ENCODE data around the gene MAP3K6.

The MAP3K6 gene

DNA sequence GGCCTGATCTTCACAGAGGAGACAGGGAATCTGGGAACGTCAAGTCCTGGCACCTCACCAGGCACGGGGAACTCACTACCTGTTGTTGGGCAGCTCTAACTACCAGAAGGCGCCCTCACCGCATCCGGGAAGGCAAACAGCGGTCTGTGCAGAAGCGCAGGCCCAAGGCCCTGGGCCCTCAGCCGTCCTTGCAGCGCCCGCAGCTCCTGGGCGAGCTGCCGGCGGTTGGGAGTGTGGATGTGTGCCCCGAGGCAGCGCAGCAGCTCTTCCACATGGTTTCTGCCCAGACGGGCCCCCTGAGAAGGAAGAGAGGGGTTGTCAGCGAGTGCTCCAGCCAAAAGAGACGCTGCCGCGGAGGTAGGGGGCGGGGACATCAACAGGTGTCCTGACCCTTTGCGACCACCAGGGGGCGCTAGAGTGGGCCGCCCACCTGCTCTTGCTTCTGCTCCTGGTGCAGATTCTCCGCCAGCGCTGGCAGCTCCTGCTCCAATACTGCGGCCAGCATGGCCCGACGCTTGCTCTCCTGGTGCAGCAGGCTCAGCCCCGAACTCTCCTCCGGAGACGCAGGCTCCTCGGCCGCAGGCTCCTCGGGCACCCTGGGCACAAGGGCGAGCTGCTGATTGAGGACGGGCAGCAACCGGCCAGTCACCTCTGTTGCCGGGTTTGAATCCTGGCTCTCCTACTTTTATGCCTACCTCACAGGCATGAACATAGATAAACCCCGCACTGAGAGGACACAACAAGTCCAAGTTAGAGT is 9.3 kb downstream of the MAP3K6 start:
- TF ChIP-seq, protein P1, sequence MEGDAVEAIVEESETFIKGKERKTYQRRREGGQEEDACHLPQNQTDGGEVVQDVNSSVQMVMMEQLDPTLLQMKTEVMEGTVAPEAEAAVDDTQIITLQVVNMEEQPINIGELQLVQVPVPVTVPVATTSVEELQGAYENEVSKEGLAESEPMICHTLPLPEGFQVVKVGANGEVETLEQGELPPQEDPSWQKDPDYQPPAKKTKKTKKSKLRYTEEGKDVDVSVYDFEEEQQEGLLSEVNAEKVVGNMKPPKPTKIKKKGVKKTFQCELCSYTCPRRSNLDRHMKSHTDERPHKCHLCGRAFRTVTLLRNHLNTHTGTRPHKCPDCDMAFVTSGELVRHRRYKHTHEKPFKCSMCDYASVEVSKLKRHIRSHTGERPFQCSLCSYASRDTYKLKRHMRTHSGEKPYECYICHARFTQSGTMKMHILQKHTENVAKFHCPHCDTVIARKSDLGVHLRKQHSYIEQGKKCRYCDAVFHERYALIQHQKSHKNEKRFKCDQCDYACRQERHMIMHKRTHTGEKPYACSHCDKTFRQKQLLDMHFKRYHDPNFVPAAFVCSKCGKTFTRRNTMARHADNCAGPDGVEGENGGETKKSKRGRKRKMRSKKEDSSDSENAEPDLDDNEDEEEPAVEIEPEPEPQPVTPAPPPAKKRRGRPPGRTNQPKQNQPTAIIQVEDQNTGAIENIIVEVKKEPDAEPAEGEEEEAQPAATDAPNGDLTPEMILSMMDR (IDR thresholded peaks at IDR 0.05; ENCODE audit: low read depth, low read length), result peak; percentile 68
- no peak overlapping the region for H3K4me3 ChIP-seq (ENCODE audit: low read depth, low read length)

DNA sequence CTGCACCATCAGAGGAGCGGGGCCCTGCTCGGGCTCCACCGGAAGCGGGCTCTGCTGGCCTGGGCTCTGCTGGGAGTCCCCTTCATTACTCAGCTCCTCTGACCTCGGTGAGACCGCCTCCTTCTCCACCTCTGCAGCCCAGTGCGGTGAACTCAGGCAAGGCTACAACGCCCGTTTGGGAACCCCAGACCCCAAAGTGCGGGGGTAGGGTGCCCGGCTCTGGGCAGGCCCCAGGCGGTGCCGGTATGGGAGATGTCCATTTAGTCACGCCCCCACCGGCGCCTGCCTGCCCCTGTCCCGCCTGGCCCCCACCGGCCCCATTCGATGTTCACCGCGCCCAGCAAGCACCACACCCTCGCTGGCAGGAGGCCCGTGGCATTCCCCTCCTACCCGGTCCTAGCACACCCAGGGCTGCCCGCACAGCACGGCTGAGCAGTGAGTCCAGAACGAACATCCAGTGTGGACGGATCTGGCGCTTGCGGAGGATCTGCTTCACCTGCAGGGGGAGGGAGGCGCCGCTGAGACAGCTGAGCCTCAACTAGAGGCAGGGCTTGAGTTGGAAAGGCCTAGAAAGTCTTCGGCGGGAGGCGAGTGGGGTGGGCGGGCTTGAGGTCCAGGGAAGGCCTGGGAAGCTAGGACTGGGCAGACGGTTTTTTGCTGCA is 10.0 kb downstream of the MAP3K6 start:
- TF ChIP-seq, protein P1 (IDR thresholded peaks at IDR 0.05; ENCODE audit: low read depth, low read length), result no peak
- H3K4me3 ChIP-seq (ENCODE audit: low read depth, low read length), result no peak overlapping the region

DNA sequence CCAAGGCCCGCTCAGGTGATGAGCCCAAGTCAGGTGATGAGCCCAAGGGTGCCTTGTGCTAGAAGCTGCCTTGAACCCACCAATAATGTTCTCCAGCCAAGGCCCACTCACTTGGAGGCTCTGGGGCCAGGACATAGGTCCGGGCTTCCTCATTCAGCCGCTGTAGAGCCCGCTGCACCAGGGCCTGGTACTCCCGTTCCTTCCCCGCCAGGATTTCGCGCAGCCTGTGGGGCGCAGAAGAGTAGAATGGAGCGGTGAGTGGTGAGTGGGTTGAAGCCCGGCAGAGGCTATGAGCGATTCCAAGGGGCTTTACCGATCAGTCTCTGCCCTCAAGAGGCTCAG is 10.5 kb downstream of the MAP3K6 start:
- TF ChIP-seq, protein P1 (IDR thresholded peaks at IDR 0.05; ENCODE audit: low read depth, low read length), result no peak
- no peak overlapping the region for H3K4me3 ChIP-seq (ENCODE audit: low read depth, low read length)

DNA sequence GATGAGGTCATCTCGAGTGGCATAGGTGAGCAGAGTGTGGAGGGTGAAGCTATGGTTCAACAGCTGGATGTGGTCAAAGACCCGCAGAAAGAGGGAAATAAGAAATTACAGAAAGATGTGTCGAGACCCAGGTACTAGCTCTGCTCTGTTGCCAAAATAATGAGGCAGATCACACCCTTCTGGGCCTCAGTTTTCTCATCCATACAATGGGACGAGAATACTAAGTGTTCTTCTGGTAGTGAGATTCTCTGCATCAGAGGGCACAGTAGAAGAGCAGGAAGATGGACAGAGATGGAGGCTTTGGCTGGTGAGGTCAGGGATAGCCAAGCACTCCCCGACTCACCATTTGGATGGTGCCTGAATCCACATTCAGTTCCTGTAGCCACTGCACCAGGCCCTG is 11.1 kb downstream of the MAP3K6 start:
- no peak overlapping the region for H3K4me3 ChIP-seq (ENCODE audit: low read depth, low read length)
- TF ChIP-seq, protein P1 (IDR thresholded peaks at IDR 0.05; ENCODE audit: low read depth, low read length), result no peak

DNA sequence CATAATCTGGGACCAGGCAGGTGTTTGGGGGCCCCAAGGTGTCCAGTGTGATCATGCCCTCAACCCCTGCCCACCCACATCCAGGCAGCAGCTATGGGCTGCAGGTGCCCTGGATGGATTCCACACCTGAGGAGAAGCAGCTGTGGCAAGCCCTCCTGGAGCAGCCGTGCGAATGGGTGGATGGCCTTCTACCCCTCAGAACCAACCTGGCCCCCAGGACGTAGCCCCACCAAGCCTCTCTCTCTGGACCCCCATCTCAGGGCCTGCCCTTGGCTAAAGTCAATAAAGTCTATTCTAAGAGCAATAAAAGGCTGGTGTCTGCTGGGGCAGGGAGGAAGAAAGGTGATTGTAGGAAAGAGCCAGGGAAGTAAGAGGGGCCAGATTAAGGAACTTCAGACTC is 13.1 kb downstream of the MAP3K6 start:
- TF ChIP-seq, protein P1 (IDR thresholded peaks at IDR 0.05; ENCODE audit: low read depth, low read length), result no peak

DNA sequence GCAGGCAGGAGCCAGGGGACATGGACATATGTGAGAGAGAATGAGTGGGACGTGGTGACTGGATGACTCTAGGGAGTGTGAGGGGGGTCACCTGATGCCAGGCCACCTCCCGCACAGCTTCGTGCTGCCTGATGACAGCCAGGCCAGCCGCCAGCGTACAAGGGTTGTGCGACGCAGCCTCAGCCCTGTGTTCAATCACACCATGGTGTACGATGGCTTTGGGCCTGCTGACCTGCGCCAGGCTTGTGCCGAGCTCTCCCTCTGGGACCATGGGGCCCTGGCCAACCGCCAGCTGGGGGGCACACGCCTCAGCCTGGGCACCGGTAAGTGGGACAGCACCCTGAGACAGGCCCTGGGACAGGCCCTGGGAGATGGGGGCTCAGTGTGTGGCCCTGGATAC is 13.6 kb downstream of the MAP3K6 start:
- TF ChIP-seq, protein P1 (IDR thresholded peaks at IDR 0.05; ENCODE audit: low read depth, low read length), result no peak
- H3K4me3 ChIP-seq (ENCODE audit: low read depth, low read length), result no peak overlapping the region

More for the DNA sequence above, 13.1 kb downstream of the MAP3K6 start:
- H3K4me3 ChIP-seq (ENCODE audit: low read depth, low read length), result no peak overlapping the region

DNA sequence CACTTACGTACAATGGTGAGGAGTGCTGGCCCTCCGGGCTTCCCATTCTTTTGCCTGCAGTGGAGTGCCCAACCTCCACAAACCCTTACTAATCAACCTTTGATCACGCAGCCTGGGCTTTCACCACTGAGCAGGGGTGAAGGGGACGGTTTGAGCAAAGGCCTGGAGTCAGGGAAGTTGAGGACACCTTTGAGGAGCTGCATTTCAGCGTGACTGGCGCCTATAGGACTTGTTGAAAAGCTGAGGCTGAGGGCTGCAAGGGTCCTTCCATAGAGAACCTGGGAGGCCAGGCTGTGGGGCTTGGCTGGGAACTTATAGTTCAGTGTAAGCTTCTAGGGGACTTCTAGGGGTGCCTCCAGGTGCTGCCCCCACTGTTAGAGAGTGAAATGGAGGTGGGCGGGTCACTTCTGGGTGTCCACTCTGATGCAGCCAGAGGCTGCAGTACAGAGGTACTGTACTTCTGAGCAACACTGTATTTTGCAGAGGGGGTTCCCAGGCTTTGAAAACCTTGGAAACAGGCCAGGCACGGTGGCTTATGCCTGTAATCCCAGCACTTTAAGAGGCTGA is 15.1 kb downstream of the MAP3K6 start:
- no peak overlapping the region for H3K4me3 ChIP-seq (ENCODE audit: low read depth, low read length)
- TF ChIP-seq, protein P1 (IDR thresholded peaks at IDR 0.05; ENCODE audit: low read depth, low read length), result no peak
